ENCODE data around the gene ASIC2. TPM values are rescaled to one million over a fixed set of nuclear protein-coding genes. Genes with fewer than 3 reads are reported as not detected.
"Not testable (repeated sequence)": the region's sequence is repeated elsewhere in the genome, so short reads cannot be mapped to it uniquely, and the experiment has no call there.

Gene ASIC2
- total and polyA plus RNA-seq, 12 donors: 0.29 to 1.5 (median 0.69) TPM

GRCh38 chr17:32971171-32971570, 321.9 kb downstream of the ASIC2 start:
- 60 to 95% (median 80%) methylated on average over 1 of the region's 1 CpG for WGBS, 4 donors
- Histone ChIP-seq H3K27ac (no peak overlapping the region), H3K9me3 (replicated peaks in 1 of 3) (no peaks in the 10 kb centered on the region), H3K27me3 (no peaks in the 10 kb centered on the region), H3K4me3 (no peak overlapping the region), H3K4me1 (replicated peaks in 1 of 2) (no peaks in the 10 kb centered on the region), H3K36me3 (replicated peaks in 1 of 2) (no peaks in the 10 kb centered on the region)
- TF ChIP-seq POLR2A (IDR thresholded peaks at IDR 0.05): no peak
- TF ChIP-seq, protein P1, sequence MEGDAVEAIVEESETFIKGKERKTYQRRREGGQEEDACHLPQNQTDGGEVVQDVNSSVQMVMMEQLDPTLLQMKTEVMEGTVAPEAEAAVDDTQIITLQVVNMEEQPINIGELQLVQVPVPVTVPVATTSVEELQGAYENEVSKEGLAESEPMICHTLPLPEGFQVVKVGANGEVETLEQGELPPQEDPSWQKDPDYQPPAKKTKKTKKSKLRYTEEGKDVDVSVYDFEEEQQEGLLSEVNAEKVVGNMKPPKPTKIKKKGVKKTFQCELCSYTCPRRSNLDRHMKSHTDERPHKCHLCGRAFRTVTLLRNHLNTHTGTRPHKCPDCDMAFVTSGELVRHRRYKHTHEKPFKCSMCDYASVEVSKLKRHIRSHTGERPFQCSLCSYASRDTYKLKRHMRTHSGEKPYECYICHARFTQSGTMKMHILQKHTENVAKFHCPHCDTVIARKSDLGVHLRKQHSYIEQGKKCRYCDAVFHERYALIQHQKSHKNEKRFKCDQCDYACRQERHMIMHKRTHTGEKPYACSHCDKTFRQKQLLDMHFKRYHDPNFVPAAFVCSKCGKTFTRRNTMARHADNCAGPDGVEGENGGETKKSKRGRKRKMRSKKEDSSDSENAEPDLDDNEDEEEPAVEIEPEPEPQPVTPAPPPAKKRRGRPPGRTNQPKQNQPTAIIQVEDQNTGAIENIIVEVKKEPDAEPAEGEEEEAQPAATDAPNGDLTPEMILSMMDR (IDR thresholded peaks at IDR 0.05): no peak
- no peak for DNase-seq
- intact Hi-C loops (cut with DNase I): no loop called here

DNA sequence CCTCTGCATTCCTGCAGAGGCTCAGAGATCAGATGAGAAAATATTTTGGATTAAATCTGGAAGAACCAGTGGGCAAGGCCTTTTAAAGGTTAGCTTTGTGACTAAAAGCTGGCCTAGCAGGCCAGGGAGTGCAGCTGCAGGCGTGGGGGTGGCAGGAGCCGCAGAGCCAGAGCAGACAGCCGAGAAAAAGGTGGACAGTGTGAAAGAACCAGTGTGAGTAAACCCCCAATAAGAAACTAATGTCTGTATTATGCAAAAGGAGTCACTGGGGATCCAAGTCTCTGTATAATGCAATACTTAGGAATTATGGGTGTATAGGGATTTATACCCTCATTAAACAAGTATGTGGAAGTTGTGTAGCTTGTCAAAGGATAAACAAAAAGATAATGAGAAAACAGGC, 322.8 kb downstream of the ASIC2 start:
- H3K27me3 ChIP-seq: no peaks in the 10 kb centered on the region
- no peaks in the 10 kb centered on the region for H3K36me3 ChIP-seq (replicated peaks in 1 of 2)
- H3K27ac ChIP-seq: no peak overlapping the region
- DNase-seq: no peak
- no peaks in the 10 kb centered on the region for H3K4me1 ChIP-seq (replicated peaks in 1 of 2)
- H3K9me3 ChIP-seq (replicated peaks in 1 of 3): no peaks in the 10 kb centered on the region
- intact Hi-C loops (cut with DNase I): no loop called here
- TF ChIP-seq, protein P1 (IDR thresholded peaks at IDR 0.05): no peak
- TF ChIP-seq POLR2A (IDR thresholded peaks at IDR 0.05): no peak
- no peak overlapping the region for H3K4me3 ChIP-seq
- 67 to 77% (median 71%) methylated on average over 3 of the region's 3 CpGs for WGBS, 4 donors

DNA sequence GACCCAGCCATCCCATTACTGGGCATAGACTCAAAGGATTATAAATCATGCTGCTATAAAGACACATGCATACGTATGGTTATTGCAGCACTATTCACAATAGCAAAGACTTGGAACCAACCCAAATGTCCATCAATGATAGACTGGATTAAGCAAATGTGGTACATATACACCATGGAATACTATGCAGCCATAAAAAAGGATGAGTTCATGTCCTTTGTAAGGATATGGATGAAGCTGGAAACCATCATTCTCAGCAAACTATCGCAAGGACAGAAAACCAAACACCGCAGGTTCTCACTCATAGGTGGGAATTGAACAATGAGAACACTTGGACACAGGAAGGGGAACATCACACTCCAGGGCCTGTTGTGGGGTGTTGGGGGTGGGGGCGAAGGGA, 323.9 kb downstream of the ASIC2 start:
- 64 to 79% (median 74%) methylated on average over 4 of the region's 4 CpGs for WGBS, 4 donors
- H3K27me3 ChIP-seq; H3K4me3 ChIP-seq; H3K9me3 ChIP-seq (replicated peaks in 1 of 3); DNase-seq; H3K27ac ChIP-seq; intact Hi-C loops (cut with DNase I); H3K36me3 ChIP-seq (replicated peaks in 1 of 2); H3K4me1 ChIP-seq (replicated peaks in 1 of 2): not testable (repeated sequence)

DNA sequence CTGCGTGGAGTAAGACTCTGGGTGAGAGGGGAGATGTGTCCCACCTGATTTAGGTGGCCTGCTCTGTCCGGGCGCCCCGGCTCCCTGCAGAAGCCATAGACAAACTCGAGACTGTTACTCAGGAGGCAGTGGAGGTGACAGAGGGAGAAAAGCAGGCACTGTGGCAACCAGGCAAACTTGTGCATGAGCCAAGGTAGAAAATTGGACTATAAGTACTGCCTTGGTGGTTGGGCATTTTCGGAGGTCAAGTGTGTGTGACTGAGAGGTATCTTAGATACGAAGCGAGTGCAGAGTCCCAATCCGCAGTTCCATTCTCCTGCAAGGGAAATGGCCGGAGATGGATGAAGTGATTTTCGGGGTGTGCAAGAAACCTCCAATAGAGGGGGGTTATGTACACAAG, 328.6 kb downstream of the ASIC2 start:
- no peaks in the 10 kb centered on the region for H3K4me1 ChIP-seq (replicated peaks in 1 of 2)
- H3K9me3 ChIP-seq (replicated peaks in 1 of 3): no peaks in the 10 kb centered on the region
- H3K36me3 ChIP-seq (replicated peaks in 1 of 2): no peaks in the 10 kb centered on the region
- H3K4me3 ChIP-seq: no peak overlapping the region
- H3K27me3 ChIP-seq: no peaks in the 10 kb centered on the region
- H3K27ac ChIP-seq: no peak overlapping the region
- TF ChIP-seq POLR2A (IDR thresholded peaks at IDR 0.05): no peak
- TF ChIP-seq, protein P1 (IDR thresholded peaks at IDR 0.05): no peak
- intact Hi-C loops (cut with DNase I): no loop called here
- no peak for DNase-seq
- 75 to 85% (median 81%) methylated on average over 11 of the region's 11 CpGs for WGBS, 4 donors
